Heart left ventricle (tissue), 13 donors: Measurements from ENCODE around the gene LUZP2.

Experiments
- POLR2A ChIP-seq, 2 donors: fragments of 450-650 bp; IDR thresholded peaks; one replicate each; pipeline ENCODE4 v1.6.1; 2017; ENCODE audit warnings: antibody characterized with exemption in 2 of 2, mild to moderate bottlenecking in 2 of 2, moderate library complexity in 2 of 2
- TF ChIP-seq, protein P1 (sequence below), 12 donors: fragments of 200-600 bp; sonication (generic) in 4 of 12; IDR thresholded peaks; one replicate each; pipeline versions ENCODE4 v1.5.0 to v1.8.0; 2018 to 2022; ENCODE audit warnings: antibody characterized with exemption in 12 of 12, mild to moderate bottlenecking in 5 of 12
- donor health status: ischemic (EF 13 %, LVEDD 7.1; RV severe dilation, severe dysfunction).
- donor health status: DM: no; HTN: yes; CAD: no.
- donor health status: DM: no; HTN: no; CAD: no.
- donor health status: ischemic (EF 25% LVEDD 6.9; RV normal size, moderate dysfunction).
- donor health status: ischemic (EF 25% LVEDD 5.7; RV mildly dilated, moderate dysfunction).
- donor health status: ischemic (EF 35%, LVEDD 5.7; RV mildly dilated, moderate dysfunction).
- donor health status: nonischemic (EF 11% LVEDD 7.7; RV severe dilation, severe dysfunction).
- donor health status: DM: yes; HTN: yes; CAD: no.
- donor health status: PGD.
- donor health status: ischemic (EF 29% LVEDD 5.4; RV normal size, mild dysfunction).
- donor health status: nonischemic (EF 23%, LVEDD 6.1; RV moderate dilation, normal function).

GRCh38 chr11:24531528-24531927, 34.7 kb downstream of the LUZP2 start:
- TF ChIP-seq, protein P1, sequence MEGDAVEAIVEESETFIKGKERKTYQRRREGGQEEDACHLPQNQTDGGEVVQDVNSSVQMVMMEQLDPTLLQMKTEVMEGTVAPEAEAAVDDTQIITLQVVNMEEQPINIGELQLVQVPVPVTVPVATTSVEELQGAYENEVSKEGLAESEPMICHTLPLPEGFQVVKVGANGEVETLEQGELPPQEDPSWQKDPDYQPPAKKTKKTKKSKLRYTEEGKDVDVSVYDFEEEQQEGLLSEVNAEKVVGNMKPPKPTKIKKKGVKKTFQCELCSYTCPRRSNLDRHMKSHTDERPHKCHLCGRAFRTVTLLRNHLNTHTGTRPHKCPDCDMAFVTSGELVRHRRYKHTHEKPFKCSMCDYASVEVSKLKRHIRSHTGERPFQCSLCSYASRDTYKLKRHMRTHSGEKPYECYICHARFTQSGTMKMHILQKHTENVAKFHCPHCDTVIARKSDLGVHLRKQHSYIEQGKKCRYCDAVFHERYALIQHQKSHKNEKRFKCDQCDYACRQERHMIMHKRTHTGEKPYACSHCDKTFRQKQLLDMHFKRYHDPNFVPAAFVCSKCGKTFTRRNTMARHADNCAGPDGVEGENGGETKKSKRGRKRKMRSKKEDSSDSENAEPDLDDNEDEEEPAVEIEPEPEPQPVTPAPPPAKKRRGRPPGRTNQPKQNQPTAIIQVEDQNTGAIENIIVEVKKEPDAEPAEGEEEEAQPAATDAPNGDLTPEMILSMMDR (IDR thresholded peaks at IDR 0.05): no peak
- TF ChIP-seq POLR2A (IDR thresholded peaks at IDR 0.05): no peak
